ENCODE measurements around the gene POLR1A.

The POLR1A gene

DNA sequence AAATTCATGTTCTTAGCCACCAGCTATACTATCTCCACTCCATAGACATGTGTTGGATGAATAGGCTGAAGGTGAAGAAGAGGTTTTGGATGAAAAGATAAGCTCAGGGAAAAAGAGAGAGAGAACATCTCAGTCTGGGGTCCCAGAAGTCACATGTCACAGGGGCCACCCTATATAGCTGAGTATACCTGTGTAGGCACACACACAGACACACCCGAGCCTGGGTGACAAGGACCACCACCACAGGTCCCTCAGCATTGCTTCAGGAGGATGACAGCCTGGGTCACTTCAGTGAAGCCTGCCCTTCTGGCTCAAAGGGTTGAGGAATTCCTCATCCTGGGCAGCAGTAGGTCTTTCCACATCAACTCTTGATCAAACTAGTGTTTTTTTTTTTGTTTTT is 56.2 kb downstream of the POLR1A start:
- Histone ChIP-seq H3K4ac (ENCODE audit: low read depth in 1 of 2, low read length in 2 of 2) (no peak overlapping the region), H2BK15ac (ENCODE audit: low read depth, poor library complexity, severe bottlenecking) (no peak overlapping the region), H2AK5ac (ENCODE audit: low read length, severe bottlenecking) (no peak overlapping the region), H3K9me3 (ENCODE audit: control insufficient read depth, low read length) (no peaks in the 10 kb centered on the region), H3K18ac (ENCODE audit: low read depth in 1 of 2, low read length in 2 of 2) (no peak overlapping the region), H3K9ac (ENCODE audit: low read length) (no peak overlapping the region), H2AFZ (ENCODE audit: low read depth, low read length) (no peak overlapping the region), H2BK5ac (ENCODE audit: low read depth, low read length, poor library complexity, severe bottlenecking) (no peak overlapping the region), H3K4me1 (ENCODE audit: control insufficient read depth, insufficient read depth, low read depth, low read length) (no peaks in the 10 kb centered on the region), H2BK120ac (ENCODE audit: low read depth, low read length) (no peak overlapping the region), H2BK12ac (ENCODE audit: low read length in 2 of 2) (no peak overlapping the region), H3K27me3 (ENCODE audit: control insufficient read depth in 1 of 2, insufficient read depth in 1 of 2, low read length in 2 of 2) (no peaks in the 10 kb centered on the region), H3K36me3 (ENCODE audit: control insufficient read depth in 1 of 2, insufficient read depth in 2 of 2, low read depth in 1 of 2, low read length in 2 of 2) (peaks cover 67 to 90% of the 10 kb centered on the region in 2 experiments), H3K23ac (ENCODE audit: low read length in 2 of 2) (no peak overlapping the region), H3K79me1 (replicated peaks; ENCODE audit: low read length, poor library complexity, severe bottlenecking) (peaks cover 7% of the 10 kb centered on the region), H4K8ac (ENCODE audit: low read length) (no peak overlapping the region), H3K27ac (ENCODE audit: low read length, poor library complexity, severe bottlenecking) (no peak overlapping the region), H4K91ac (ENCODE audit: low read length) (no peak overlapping the region), H3K4me3 (ENCODE audit: insufficient read depth in 1 of 2, low read depth in 1 of 2, low read length in 2 of 2) (no peak overlapping the region), H3K4me2 (ENCODE audit: low read length, poor library complexity, severe bottlenecking) (no peak overlapping the region), H3K14ac (ENCODE audit: low read length in 2 of 2) (no peak overlapping the region)
- WGBS, result 100% methylated on average over 1 of the region's 1 CpG
- no peak for DNase-seq

DNA sequence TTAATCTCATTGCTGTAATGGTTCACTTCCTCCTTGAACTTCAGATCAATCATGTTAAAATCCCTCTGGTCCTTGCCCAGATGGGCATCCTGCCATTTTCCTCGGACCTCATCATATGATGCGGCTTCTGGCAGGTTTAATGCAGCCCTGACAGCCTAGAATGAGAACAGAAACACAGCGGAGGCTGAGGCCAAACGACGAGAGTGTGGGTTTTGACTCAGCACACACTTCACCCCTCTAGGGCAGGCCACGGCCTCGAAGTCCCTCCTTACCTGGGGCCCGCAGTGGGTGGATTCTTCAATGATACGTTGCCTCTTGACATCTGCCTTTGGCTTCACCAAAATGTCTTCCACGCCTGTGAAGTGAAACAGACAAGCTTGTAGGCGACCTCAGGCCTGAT is 56.8 kb downstream of the POLR1A start:
- Histone ChIP-seq H3K4me1 (ENCODE audit: control insufficient read depth, insufficient read depth, low read depth, low read length) (no peaks in the 10 kb centered on the region), H4K8ac (ENCODE audit: low read length) (no peak overlapping the region), H3K4me3 (ENCODE audit: insufficient read depth in 1 of 2, low read depth in 1 of 2, low read length in 2 of 2) (no peak overlapping the region), H3K27ac (ENCODE audit: low read length, poor library complexity, severe bottlenecking) (no peak overlapping the region), H3K79me1 (replicated peaks; ENCODE audit: low read length, poor library complexity, severe bottlenecking) (peaks cover 7% of the 10 kb centered on the region), H2AFZ (ENCODE audit: low read depth, low read length) (no peak overlapping the region), H3K9ac (ENCODE audit: low read length) (no peak overlapping the region), H2BK12ac (ENCODE audit: low read length in 2 of 2) (no peak overlapping the region), H3K14ac (ENCODE audit: low read length in 2 of 2) (no peak overlapping the region), H2BK120ac (ENCODE audit: low read depth, low read length) (no peak overlapping the region), H3K36me3 (ENCODE audit: control insufficient read depth in 1 of 2, insufficient read depth in 2 of 2, low read depth in 1 of 2, low read length in 2 of 2) (peaks cover 71 to 94% of the 10 kb centered on the region in 2 experiments), H2AK5ac (ENCODE audit: low read length, severe bottlenecking) (no peak overlapping the region), H3K23ac (ENCODE audit: low read length in 2 of 2) (no peak overlapping the region), H3K4me2 (ENCODE audit: low read length, poor library complexity, severe bottlenecking) (no peak overlapping the region), H3K4ac (ENCODE audit: low read depth in 1 of 2, low read length in 2 of 2) (no peak overlapping the region), H3K9me3 (ENCODE audit: control insufficient read depth, low read length) (no peaks in the 10 kb centered on the region), H3K18ac (ENCODE audit: low read depth in 1 of 2, low read length in 2 of 2) (no peak overlapping the region), H2BK15ac (ENCODE audit: low read depth, poor library complexity, severe bottlenecking) (no peak overlapping the region), H3K27me3 (ENCODE audit: control insufficient read depth in 1 of 2, insufficient read depth in 1 of 2, low read length in 2 of 2) (no peaks in the 10 kb centered on the region), H4K91ac (ENCODE audit: low read length) (no peak overlapping the region), H2BK5ac (ENCODE audit: low read depth, low read length, poor library complexity, severe bottlenecking) (no peak overlapping the region)
- no peak for DNase-seq
- 94% methylated on average over 11 of the region's 11 CpGs for WGBS

DNA sequence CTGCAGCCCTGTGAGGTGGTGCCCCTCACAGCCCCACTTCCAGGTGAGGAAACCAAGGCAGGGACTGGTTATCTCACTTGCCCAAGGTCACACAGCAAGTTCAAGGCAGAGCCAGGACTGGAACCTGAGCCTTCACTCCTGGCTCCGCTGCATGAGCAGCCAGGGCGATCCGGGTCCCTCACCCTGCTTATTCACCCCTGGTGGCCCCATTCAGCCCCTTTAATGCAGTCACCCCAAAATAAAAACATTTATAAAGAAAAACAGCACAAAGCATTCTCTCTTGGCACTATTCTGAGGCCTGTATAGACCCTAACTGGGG is 57.3 kb downstream of the POLR1A start:
- Histone ChIP-seq H4K8ac (ENCODE audit: low read length) (peak overlapping the region; percentile 62), H2BK5ac (ENCODE audit: low read depth, low read length, poor library complexity, severe bottlenecking) (no peak overlapping the region), H3K27ac (ENCODE audit: low read length, poor library complexity, severe bottlenecking) (no peak overlapping the region), H3K79me1 (replicated peaks; ENCODE audit: low read length, poor library complexity, severe bottlenecking) (peaks cover 7% of the 10 kb centered on the region), H3K14ac (ENCODE audit: low read length in 2 of 2) (no peak overlapping the region), H3K4me3 (ENCODE audit: insufficient read depth in 1 of 2, low read depth in 1 of 2, low read length in 2 of 2) (no peak overlapping the region), H2BK15ac (ENCODE audit: low read depth, poor library complexity, severe bottlenecking) (no peak overlapping the region), H3K18ac (ENCODE audit: low read depth in 1 of 2, low read length in 2 of 2) (no peak overlapping the region), H2AK5ac (ENCODE audit: low read length, severe bottlenecking) (no peak overlapping the region), H2AFZ (ENCODE audit: low read depth, low read length) (no peak overlapping the region), H3K9me3 (ENCODE audit: control insufficient read depth, low read length) (no peaks in the 10 kb centered on the region), H3K4me1 (ENCODE audit: control insufficient read depth, insufficient read depth, low read depth, low read length) (no peaks in the 10 kb centered on the region), H3K27me3 (ENCODE audit: control insufficient read depth in 1 of 2, insufficient read depth in 1 of 2, low read length in 2 of 2) (no peaks in the 10 kb centered on the region), H3K23ac (ENCODE audit: low read length in 2 of 2) (no peak overlapping the region), H3K4me2 (ENCODE audit: low read length, poor library complexity, severe bottlenecking) (no peak overlapping the region), H4K91ac (ENCODE audit: low read length) (peak overlapping the region; percentile 45), H2BK12ac (ENCODE audit: low read length in 2 of 2) (no peak overlapping the region), H3K9ac (ENCODE audit: low read length) (no peak overlapping the region), H3K36me3 (ENCODE audit: control insufficient read depth in 1 of 2, insufficient read depth in 2 of 2, low read depth in 1 of 2, low read length in 2 of 2) (peaks cover 72 to 94% of the 10 kb centered on the region in 2 experiments), H3K4ac (ENCODE audit: low read depth in 1 of 2, low read length in 2 of 2) (no peak overlapping the region), H2BK120ac (ENCODE audit: low read depth, low read length) (no peak overlapping the region)
- 91% methylated on average over 3 of the region's 3 CpGs for WGBS
- no peak for DNase-seq

DNA sequence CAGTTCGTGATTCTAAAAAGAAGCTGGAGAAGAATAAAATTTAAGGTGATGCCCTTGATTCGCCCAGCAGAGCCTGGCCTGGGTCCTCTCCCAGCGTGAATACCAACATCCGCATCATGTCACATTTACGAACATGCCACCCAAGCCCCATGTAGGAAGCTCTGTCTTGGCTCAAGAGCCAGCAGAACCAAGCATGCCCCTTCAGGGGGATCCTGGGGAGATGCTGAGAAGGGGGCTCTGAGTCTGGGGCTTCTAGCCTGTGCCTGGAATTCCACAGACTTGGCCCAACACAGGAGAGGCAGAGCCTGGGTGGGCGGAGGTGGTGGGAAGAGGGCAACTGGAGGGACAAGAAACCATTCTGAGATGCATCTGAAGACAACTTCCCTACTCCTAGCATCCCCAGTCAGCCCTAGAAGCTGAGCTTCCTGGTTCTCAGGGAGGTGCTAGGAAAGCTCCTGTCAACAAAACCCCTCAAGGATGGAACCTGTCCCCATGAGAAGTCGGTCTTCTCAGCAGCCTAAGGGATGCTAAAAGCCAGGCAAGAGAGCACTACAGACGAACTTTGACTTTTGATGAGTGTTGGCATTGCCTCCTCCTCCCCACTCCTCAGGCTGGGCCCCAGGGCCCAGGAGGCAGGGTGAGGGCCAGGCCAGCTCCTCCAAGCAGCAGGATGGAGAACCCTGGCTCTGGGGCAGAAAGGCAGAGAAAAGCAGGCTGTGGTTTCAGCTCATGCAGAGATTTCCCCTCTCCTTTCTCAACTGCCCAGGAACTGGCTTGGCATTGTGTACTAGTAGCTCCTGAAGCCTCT is 57.9 kb downstream of the POLR1A start:
- Histone ChIP-seq H2AFZ (ENCODE audit: low read depth, low read length) (no peak overlapping the region), H3K14ac (ENCODE audit: low read length in 2 of 2) (no peak overlapping the region), H3K27ac (ENCODE audit: low read length, poor library complexity, severe bottlenecking) (no peak overlapping the region), H2BK120ac (ENCODE audit: low read depth, low read length) (no peak overlapping the region), H2BK12ac (ENCODE audit: low read length in 2 of 2) (no peak overlapping the region), H2BK15ac (ENCODE audit: low read depth, poor library complexity, severe bottlenecking) (no peak overlapping the region), H3K4me3 (ENCODE audit: insufficient read depth in 1 of 2, low read depth in 1 of 2, low read length in 2 of 2) (no peak overlapping the region), H3K27me3 (ENCODE audit: control insufficient read depth in 1 of 2, insufficient read depth in 1 of 2, low read length in 2 of 2) (no peaks in the 10 kb centered on the region), H3K9me3 (ENCODE audit: control insufficient read depth, low read length) (no peaks in the 10 kb centered on the region), H2BK5ac (ENCODE audit: low read depth, low read length, poor library complexity, severe bottlenecking) (no peak overlapping the region), H3K9ac (ENCODE audit: low read length) (no peak overlapping the region), H3K4me1 (ENCODE audit: control insufficient read depth, insufficient read depth, low read depth, low read length) (no peaks in the 10 kb centered on the region), H4K91ac (ENCODE audit: low read length) (peak overlapping the region; percentile 45), H3K4me2 (ENCODE audit: low read length, poor library complexity, severe bottlenecking) (no peak overlapping the region), H3K36me3 (ENCODE audit: control insufficient read depth in 1 of 2, insufficient read depth in 2 of 2, low read depth in 1 of 2, low read length in 2 of 2) (peaks cover 71 to 95% of the 10 kb centered on the region in 2 experiments), H3K4ac (ENCODE audit: low read depth in 1 of 2, low read length in 2 of 2) (no peak overlapping the region), H4K8ac (ENCODE audit: low read length) (peak overlapping the region; percentile 62), H3K23ac (ENCODE audit: low read length in 2 of 2) (no peak overlapping the region), H3K79me1 (replicated peaks; ENCODE audit: low read length, poor library complexity, severe bottlenecking) (peaks cover 5% of the 10 kb centered on the region), H2AK5ac (ENCODE audit: low read length, severe bottlenecking) (no peak overlapping the region), H3K18ac (ENCODE audit: low read depth in 1 of 2, low read length in 2 of 2) (no peak overlapping the region)
- no peak for DNase-seq
- WGBS, result 97% methylated on average over 8 of the region's 8 CpGs
